GM21381 (cell line): ENCODE data around the gene DENND4A.

Source experiments
- ATAC-seq: cut with Tn5 transposase; IDR thresholded peaks from one replicate; pipeline ENCODE4 v1.9.1; 2021; ENCODE audit warnings: mild to moderate bottlenecking, moderate library complexity; ENCODE audit not compliant: unreplicated experiment

Gene DENND4A

GRCh38 chr15:65688462-65688861 lies 103.6 kb downstream of the DENND4A start:
- no peak for ATAC-seq

GRCh38 chr15:65682404-65682911 lies 109.6 kb downstream of the DENND4A start:
- no peak for ATAC-seq

- no peak for ATAC-seq
Observed at GRCh38 chr15:65680544-65680943, 111.5 kb downstream of the DENND4A start.

- no peak for ATAC-seq
Observed at GRCh38 chr15:65676123-65676522, 116.0 kb downstream of the DENND4A start.

GRCh38 chr15:65675551-65675950 lies 116.5 kb downstream of the DENND4A start:
- ATAC-seq, result no peak

GRCh38 chr15:65666257-65666656 lies 125.8 kb downstream of the DENND4A start:
- no peak for ATAC-seq

- ATAC-seq, result no peak
Observed at GRCh38 chr15:65663521-65663920, 128.6 kb downstream of the DENND4A start.

GRCh38 chr15:65660927-65661326 lies 131.2 kb downstream of the DENND4A start:
- ATAC-seq, result no peak

GRCh38 chr15:65659502-65660052 lies 132.5 kb downstream of the DENND4A start:
- no peak for ATAC-seq

GRCh38 chr15:65655457-65655856 lies 136.6 kb downstream of the DENND4A start:
- ATAC-seq, result no peak

- no peak for ATAC-seq
Observed at GRCh38 chr15:65655026-65655425, 137.1 kb downstream of the DENND4A start.

GRCh38 chr15:65653801-65654521 lies 138.1 kb downstream of the DENND4A start:
- ATAC-seq, result no peak

GRCh38 chr15:65653341-65653740 lies 138.8 kb downstream of the DENND4A start:
- ATAC-seq, result no peak

- ATAC-seq, result no peak
Observed at GRCh38 chr15:65651831-65652749, 140.0 kb downstream of the DENND4A start.

GRCh38 chr15:65651042-65651322 lies 141.1 kb downstream of the DENND4A start:
- no peak for ATAC-seq

- no peak for ATAC-seq
Observed at GRCh38 chr15:65650312-65651041, 141.6 kb downstream of the DENND4A start.

- no peak for ATAC-seq
Observed at GRCh38 chr15:65646486-65646885, 145.6 kb downstream of the DENND4A start.

GRCh38 chr15:65645392-65645791 lies 146.7 kb downstream of the DENND4A start:
- no peak for ATAC-seq

GRCh38 chr15:65644282-65644681 lies 147.8 kb downstream of the DENND4A start:
- no peak for ATAC-seq

GRCh38 chr15:65642594-65642993 lies 149.5 kb downstream of the DENND4A start:
- ATAC-seq, result no peak
